Lower lobe of right lung (tissue), 2 donors: Measurements from ENCODE around the gene SLC35G3. TPM values are rescaled to one million over a fixed set of nuclear protein-coding genes. Genes with fewer than 3 reads are reported as not detected.
A peak's percentile ranks its signal among the peaks of the same experiment; 100 is the strongest.
"Not testable (repeated sequence)": the region's sequence is repeated elsewhere in the genome, so short reads cannot be mapped to it uniquely, and the experiment has no call there.

Experiments used
- ATAC-seq, 2 donors: fragments of 200-7000 bp; cut with Tn5 transposase; one replicate each; pipeline ENCODE4 v1.9.1; 2020 to 2022; ENCODE audit warnings: mild to moderate bottlenecking in 2 of 2, moderate library complexity in 2 of 2
- DNase-seq: peaks from one replicate; pipeline ENCODE4 v3.0.0-alpha.2; 2020
- H3K27ac ChIP-seq: fragments of 200-600 bp; one replicate; pipeline ENCODE4 v1.8.0; 2022
- H3K27me3 ChIP-seq: fragments of 200-600 bp; one replicate; pipeline ENCODE4 v1.8.0; 2022; ENCODE audit warnings: low read depth
- H3K36me3 ChIP-seq: fragments of 200-600 bp; one replicate; pipeline ENCODE4 v1.8.0; 2022; ENCODE audit warnings: mild to moderate bottlenecking
- H3K4me1 ChIP-seq: fragments of 200-600 bp; one replicate; pipeline ENCODE4 v1.8.0; 2022
- H3K4me3 ChIP-seq: fragments of 200-600 bp; one replicate; pipeline ENCODE4 v1.8.0; 2022; ENCODE audit warnings: mild to moderate bottlenecking
- H3K9me3 ChIP-seq: fragments of 200-600 bp; one replicate; pipeline ENCODE4 v1.8.0; 2022
- CTCF ChIP-seq: fragments of 200-600 bp; IDR thresholded peaks from one replicate; pipeline ENCODE4 v1.8.0; 2022; ENCODE audit warnings: antibody characterized with exemption, mild to moderate bottlenecking
- intact Hi-C: fragments of 100-400 bp; cut with DNase I; formaldehyde crosslinking; loops from one replicate; pipeline ENCODE4 v1.11.0; 2022
- total RNA-seq: library from RNA; stranded (reverse); fragmentation: NEBNext Ultra II Directional; extraction: Animal tissue kit (Norgen Biotek cat#: 25700); gene quantifications from one replicate; pipeline ENCODE4 v1.2.1, GENCODE V29; 2021
- donor health status: DM: no; HTN: yes; CAD: no; lungs with severe emphysema.

The SLC35G3 gene
- total RNA-seq, 1 donor from 2014 or later = not detected

- intact Hi-C loops = no loop called here
- no peaks in the 10 kb centered on the region for H3K9me3 ChIP-seq
Measured at GRCh38 chr17:35160354-35161201, 33.6 kb downstream of the SLC35G3 start.

GRCh38 chr17:35159940-35160339 is 34.3 kb downstream of the SLC35G3 start:
- no peak overlapping the region for H3K4me3 ChIP-seq
- no peaks in the 10 kb centered on the region for H3K4me1 ChIP-seq
- no peaks in the 10 kb centered on the region for H3K36me3 ChIP-seq
- ATAC-seq (no peak), DNase-seq (no peak)
- H3K27me3 ChIP-seq = no peaks in the 10 kb centered on the region
- no peak for TF ChIP-seq CTCF
- intact Hi-C loops = no loop called here
- H3K27ac ChIP-seq = no peak overlapping the region
- H3K9me3 ChIP-seq = no peaks in the 10 kb centered on the region

More at GRCh38 chr17:35160354-35161201, 33.6 kb downstream of the SLC35G3 start:
- H3K4me3 ChIP-seq = no peak overlapping the region
- H3K27me3 ChIP-seq = no peaks in the 10 kb centered on the region
- H3K36me3 ChIP-seq = no peaks in the 10 kb centered on the region
- H3K27ac ChIP-seq = no peak overlapping the region
- peak; percentile 11 to 44 for ATAC-seq
- no peak for TF ChIP-seq CTCF
- no peak for DNase-seq
- no peaks in the 10 kb centered on the region for H3K4me1 ChIP-seq

- TF ChIP-seq CTCF = no peak
- intact Hi-C loops = no loop called here
- DNase-seq = no peak
Measured at GRCh38 chr17:35155246-35155645, 38.9 kb downstream of the SLC35G3 start.

GRCh38 chr17:35154196-35155165 is 39.7 kb downstream of the SLC35G3 start:
- no peak for ATAC-seq
- no peak overlapping the region for H3K4me3 ChIP-seq
- H3K27ac ChIP-seq = no peak overlapping the region
- no peaks in the 10 kb centered on the region for H3K9me3 ChIP-seq
- H3K36me3 ChIP-seq = no peaks in the 10 kb centered on the region
- DNase-seq = no peak
- intact Hi-C loops = no loop called here
- H3K4me1 ChIP-seq = no peaks in the 10 kb centered on the region
- H3K27me3 ChIP-seq = no peaks in the 10 kb centered on the region
- no peak for TF ChIP-seq CTCF

More at GRCh38 chr17:35155246-35155645, 38.9 kb downstream of the SLC35G3 start:
- ATAC-seq = no peak
- Histone ChIP-seq H3K27me3 (no peaks in the 10 kb centered on the region), H3K4me3 (no peak overlapping the region), H3K4me1 (no peaks in the 10 kb centered on the region), H3K36me3 (no peaks in the 10 kb centered on the region), H3K9me3 (no peaks in the 10 kb centered on the region), H3K27ac (no peak overlapping the region)

- TF ChIP-seq CTCF = no peak
- Histone ChIP-seq H3K27ac (no peak overlapping the region), H3K36me3 (no peaks in the 10 kb centered on the region), H3K4me1 (no peaks in the 10 kb centered on the region), H3K9me3 (no peaks in the 10 kb centered on the region), H3K4me3 (no peak overlapping the region), H3K27me3 (no peaks in the 10 kb centered on the region)
- DNase-seq = no peak
- intact Hi-C loops = no loop called here
- ATAC-seq = no peak
Measured at GRCh38 chr17:35152421-35153140, 41.6 kb downstream of the SLC35G3 start.

- H3K9me3 ChIP-seq, H3K4me3 ChIP-seq, H3K27ac ChIP-seq, DNase-seq, intact Hi-C loops, ATAC-seq, H3K27me3 ChIP-seq, H3K36me3 ChIP-seq, H3K4me1 ChIP-seq: not testable (repeated sequence)
Measured at GRCh38 chr17:35151080-35151479, 43.1 kb downstream of the SLC35G3 start.
